Stimulated activated CD4-positive, alpha-beta T cell treated with anti-CD3 and anti-CD28 coated beads, Interleukin-1b, Interleukin-23, amount 100 ng/mL, for 24 hours (primary cell): Measurements from ENCODE around the gene EFL1.

ENCODE experiments used
- DNase-seq, 4 experiments: peaks; one replicate each; pipeline ENCODE4 v3.0.0-alpha.2; 2020; ENCODE audit warnings: low read depth in 4 of 4, low spot score in 1 of 4

The EFL1 gene

DNA sequence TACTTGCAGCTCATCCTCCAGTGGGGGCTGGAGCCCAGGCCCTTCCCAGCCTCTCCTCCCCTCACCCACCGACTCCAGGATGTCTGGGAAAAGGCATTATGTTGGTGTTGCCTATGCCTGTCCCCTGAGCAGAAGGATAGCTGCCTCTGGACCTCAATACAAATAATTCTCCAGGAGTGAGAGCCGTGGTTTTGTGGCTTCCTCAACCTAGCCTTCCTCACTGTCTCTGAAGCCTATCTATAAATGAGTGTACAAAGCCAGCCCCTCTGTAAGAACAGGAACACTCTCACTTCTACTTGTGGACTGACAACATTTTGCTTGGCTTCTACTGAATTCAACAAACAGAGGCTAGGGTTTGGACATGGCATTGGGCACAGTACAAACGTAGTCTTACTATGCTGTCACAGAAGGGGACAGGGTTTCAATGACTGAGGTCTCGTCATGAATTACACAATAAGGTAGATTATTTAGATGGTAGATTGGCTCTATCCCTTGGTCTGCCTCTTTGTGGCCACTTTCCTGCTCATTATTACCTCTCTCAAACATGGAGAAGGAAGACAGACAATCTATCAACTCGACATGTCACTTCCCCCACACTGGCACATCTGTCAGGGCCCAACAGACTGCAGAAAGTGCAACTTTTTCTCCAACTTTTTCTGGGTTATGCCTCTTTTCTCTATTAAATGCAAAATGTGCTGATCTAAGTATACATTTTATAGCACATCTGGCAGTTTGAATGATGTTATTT lies 134.0 kb downstream of the EFL1 start:
- DNase-seq = no peak

DNA sequence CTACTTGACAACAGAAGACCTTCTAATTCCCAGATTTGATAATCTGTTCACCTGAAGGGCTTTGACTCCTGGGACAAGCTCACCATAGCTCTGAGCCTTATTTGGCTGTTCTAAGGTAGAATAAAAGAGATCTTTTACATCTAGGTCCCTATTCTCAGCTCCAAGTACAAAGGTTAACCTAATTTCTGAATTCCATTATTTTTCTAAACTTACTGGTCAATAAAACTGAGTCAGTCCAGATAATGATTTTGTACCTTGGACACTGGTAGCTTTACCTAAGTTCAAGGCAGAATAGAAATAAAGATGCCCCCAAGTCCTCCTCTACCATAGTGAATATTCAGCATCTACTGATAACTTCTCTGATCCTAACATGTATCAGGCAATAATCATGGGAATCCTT lies 135.0 kb downstream of the EFL1 start:
- no peak for DNase-seq

DNA sequence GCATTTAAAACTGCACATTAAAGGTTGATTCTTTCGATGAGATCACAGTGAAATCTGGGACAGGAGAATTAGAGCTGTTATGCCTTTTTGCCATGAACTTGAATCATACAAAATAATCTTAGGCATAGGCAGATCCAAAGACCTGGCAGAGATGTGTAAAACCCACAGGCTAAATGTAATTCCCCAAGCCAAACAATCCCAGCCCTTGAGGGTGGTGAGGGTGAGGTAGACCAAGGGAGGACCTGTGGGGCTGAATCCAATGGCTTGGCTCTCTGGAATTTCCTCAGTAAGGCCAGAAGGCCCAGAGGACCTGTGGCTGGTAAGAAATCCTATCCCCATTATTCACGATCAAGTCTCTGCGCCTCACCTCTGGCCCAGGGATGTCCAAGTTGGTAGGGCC lies 136.2 kb downstream of the EFL1 start:
- DNase-seq = no peak

DNA sequence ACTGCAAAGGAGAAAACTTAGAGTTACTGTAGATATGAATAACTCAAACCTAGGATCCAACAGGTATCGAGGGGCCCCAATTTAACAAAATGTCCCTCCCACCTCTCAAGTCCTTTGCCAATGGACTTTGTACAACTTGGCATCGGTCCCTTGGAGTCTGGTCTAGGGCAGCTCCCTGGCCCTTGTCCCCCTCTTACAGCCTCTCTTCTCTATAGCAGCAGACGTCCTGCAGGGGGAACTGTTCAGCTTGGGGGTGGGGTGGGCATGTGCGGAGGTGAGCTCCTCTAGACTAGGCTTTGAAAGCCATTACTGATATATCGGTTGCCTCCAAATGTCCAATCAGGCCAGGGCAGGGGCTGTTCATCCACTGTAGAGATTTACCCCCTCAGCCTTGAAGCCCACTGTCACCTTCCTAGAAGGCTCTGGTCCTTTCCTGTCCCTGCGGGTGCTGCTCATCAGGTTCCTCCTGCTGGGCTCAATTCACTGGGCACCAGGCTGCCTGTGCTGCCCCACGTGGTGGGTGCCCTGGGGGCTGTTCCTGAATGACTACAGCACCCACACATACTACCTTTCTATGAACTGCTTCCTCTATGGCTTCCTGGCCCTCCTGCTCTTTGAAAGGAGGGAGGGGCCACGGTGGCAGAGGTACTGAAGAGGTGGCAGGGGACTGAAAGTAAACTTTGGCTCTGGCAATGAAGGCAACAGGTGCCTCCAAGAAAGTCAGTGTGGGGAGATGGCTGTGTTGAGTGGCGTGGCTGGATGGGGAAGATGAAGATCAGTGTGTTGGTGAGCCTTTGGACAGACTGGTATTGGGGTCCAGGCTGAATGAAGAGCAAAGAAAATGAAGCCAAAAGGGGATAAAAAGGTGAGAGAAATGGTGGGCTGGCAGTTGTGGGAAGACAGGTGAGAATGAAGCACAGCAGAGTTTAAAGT lies 137.9 kb downstream of the EFL1 start:
- no peak for DNase-seq

DNA sequence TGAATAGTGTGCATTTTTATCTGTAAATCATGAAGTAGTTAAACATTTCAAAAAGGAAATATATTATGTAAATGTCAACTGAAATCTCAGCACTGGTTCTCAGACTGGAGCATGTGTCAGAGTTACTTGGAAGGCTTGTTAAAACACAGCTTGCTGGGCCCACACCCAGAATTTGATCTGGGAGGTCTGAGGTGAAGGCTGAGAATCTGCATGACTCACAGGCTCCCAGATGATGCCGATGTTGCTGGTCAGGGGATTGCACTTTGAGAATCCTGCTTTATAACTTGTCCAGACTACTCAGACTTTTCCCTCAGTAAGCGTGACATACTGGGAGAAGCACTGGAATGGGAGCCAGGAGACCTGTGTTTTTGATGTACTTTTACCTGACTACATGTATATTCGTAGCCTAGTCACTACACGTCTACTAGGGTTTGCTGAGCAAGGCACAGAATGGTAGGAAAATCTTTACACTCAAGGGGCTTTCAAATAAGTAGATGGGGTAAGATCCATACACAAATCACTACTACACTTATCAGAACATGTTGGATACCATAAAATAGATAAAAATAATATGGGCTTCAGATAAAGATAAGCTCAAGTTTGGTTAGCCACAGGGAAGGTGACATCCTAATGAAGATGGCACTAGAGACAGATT lies 139.7 kb downstream of the EFL1 start:
- DNase-seq = no peak

DNA sequence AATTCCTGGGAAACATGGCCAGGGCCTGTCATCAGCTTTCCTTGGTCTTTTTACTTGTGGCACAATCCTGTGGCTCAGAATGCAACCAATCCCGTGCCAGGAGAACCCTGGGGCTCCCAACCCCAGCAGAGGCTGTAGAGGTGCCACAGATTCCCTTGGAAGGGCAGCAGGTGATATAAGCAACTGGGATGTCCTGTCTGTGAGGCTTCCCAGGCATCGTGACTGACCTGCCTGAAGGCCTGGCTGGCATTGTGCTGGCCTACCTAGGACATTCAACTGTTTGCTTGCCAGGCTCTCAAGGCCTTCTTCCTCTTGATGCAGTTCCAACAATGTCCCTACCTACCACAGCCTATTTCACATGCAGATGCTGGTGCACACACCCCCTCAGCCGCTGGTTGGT lies 144.5 kb downstream of the EFL1 start:
- no peak for DNase-seq

DNA sequence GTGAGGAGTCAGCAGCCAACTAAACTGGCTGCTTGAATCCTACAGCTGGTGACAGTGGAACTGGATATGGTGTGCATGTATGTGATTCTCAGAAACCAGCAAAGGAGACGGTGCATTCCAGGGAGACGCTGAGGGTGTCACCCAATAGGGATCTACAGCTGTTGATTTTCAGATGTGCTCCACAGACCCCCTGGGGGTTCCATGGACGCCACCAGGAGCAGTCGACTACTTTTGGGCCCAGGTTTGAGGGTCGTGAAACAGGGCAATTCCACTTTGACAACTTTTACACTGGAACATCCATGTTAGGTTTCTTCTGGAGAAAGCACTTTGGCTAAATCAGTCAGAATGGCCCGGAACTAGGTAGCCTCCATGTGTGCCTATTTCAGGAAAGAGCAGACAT lies 145.2 kb downstream of the EFL1 start:
- DNase-seq = no peak

DNA sequence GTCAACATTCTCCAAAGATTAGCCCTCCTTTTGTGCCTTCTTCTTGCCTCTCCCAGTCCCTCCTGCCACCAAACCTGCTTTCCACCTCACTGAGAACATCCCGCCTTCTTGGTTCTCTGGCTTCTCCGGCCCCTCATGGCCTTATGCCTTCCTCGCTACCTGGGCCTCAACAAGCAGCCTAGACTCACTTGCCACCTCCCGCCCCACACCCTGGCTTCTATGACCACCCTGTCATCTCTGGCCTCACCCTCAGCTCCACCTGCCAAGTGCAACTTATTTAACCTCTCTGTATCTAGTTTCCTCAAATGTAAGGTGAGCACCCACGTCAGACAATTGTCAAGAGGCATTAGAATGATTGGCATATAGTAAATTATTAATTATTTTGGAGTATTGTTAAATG lies 147.9 kb downstream of the EFL1 start:
- no peak for DNase-seq

DNA sequence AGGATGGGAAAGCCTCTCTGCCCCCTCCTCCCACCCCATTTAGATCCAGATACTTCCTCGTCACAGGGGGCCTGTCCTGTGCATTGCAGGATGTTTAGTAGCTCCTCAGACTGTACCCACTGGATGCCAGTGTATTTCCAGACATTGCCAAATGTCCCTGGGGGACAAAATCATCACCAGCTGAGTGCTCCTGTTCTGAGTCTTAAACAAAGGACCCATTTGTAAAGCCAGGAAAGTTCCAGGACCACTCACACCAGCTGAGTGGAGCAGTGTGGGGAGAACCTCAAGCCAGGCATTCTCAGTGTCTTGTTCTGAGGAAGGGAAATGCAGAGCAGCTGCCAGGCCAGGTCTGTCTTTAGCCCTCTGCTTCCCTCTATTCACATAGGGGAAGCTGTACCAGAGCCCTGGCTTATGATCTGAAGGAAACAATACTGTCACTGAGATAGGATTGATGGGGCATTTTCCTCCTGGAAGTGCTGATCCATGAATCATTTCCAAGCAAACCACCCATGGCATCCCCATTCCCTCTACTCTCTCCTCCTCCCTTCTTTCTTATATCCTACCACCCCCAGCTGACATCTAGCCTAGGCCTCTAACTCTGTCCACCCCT lies 149.3 kb downstream of the EFL1 start:
- no peak for DNase-seq

DNA sequence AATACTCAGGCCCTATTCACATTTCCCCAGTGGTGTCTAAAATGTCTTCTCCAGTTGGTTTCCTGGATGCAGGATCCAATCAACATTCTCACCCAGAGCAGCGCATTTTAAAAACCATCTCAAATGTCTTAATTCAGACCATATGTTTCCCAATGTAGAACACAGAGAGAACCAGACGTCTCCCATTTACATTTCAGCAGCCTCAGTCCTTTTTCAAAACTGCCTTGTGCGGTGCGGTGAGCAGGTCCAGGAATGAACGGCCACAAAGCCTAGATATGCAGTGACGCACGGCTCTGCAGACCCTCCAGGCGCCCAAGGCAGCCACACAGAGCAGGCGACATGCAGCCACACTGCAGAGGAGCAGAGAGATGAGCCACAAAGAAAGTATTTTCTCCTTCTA lies 150.6 kb downstream of the EFL1 start:
- DNase-seq = no peak

DNA sequence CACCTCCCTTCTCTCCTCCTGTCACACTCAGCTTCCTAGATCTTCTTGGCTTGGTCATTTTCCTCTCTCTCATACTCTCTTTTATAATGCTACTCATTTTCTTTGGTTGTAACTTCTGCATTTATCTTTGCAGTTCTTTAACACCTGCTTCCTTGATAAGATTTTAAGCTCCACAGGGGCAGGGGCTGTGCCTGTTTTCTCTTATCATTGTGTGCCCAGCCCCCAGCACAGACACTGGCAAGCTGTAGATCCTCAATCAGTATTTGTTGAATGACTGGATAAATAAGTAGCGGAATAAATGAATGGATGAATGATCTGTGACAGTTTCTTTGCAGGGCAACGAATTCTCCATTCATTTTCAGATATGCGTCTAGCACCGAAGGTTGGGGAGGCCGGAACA lies 152.4 kb downstream of the EFL1 start:
- no peak for DNase-seq

DNA sequence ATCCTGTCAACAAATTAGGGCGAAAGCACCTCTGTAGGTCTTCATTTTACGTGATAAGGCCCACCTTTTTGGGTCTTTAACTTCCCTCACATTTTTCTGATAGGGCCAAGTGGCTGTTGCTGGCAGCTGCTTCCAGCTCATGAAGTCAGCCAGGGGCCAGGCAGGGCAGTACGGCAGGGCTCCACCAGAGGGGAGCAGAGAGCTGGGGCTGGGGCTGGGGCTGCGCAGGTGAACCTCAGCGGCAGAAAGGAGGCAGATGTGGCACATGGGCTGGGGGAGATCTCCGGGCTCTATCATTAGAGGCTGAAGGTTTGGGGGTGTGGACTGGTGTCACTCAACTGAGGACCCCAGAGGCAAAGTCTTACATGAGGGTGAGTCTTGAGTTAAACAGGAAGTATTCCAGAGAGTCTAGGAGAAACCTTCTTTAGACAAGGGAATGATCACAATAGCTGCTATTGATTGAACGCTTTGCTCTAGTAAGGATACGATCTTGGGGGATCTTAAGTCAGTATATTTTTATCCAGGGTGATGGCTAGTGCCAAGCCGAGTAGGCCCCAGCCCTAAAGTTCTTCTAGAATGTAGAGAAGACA lies 153.9 kb downstream of the EFL1 start:
- peak; percentile 29 to 56 (median 49) for DNase-seq

DNA sequence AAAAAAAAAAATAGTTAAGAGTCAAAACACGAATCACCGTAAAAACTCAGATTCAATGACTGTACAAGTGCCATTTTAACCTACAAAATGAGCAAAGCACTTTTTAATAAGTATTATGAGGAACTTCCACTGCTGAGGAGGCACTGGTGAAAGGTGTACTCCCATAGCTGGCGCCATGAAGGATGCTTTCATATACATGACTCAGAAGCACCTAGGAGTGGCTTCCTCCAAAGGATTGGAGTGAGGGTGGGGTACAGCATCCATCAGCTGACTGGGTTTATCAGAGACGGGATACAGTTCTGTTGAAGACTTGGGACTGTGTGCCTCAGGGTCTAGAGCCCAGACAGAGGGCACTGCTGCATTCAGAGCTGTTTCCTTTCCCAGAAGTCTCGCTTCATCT lies 155.9 kb downstream of the EFL1 start:
- DNase-seq = no peak

DNA sequence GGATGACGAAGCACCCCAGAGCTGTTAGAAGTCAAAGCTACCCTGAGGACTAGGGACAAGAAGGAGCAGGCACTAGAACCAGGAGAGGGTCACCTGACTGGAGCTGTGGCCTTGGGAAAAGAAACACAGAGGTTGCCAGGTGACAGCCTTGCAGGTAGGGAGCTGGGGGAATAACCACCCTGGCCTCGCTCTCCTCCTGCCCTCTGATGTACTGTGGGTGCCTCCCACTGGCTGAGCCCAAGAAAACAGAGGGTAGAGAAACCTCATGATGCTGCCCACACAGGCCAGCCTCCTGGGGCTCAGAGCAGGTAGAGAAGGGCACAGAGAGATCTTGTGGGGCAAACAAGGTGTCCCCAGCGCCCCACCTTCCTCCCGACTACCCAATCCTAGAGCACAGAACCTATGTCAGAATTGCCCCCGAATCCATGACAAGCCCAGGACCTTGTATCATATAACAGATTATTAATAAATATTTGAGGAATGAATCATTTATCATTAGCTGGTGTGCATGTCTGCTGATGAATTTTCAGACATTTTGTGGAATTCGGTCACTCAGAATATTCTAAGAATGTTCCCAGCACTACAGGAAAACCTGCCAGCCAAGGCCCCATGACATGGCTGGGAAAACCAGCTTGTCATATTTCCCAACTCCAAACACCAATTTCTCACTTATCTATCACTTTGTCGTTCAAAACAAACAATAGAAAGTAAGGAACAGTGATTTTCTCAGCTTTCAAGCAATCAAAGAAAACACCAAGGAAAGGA lies 156.9 kb downstream of the EFL1 start:
- DNase-seq = no peak

DNA sequence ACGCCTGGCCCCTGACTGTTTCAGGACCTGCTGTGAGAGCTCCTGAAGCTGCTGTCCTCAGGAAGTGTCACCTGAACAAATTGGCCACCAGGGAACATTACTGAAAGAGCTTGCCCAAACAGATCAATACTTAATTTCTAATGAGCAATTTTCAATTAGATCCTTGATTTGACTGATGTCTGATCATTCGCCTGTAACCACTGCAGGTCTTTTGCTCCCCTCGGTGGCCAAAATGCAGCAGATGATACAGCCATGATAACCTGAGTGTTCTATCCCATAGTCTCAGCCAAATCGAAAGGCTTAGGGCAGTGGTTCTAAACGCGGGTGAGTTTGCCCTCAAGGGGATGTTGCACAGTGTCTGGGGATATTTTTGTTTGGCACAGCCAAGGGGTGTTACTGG lies 159.1 kb downstream of the EFL1 start:
- DNase-seq = no peak

DNA sequence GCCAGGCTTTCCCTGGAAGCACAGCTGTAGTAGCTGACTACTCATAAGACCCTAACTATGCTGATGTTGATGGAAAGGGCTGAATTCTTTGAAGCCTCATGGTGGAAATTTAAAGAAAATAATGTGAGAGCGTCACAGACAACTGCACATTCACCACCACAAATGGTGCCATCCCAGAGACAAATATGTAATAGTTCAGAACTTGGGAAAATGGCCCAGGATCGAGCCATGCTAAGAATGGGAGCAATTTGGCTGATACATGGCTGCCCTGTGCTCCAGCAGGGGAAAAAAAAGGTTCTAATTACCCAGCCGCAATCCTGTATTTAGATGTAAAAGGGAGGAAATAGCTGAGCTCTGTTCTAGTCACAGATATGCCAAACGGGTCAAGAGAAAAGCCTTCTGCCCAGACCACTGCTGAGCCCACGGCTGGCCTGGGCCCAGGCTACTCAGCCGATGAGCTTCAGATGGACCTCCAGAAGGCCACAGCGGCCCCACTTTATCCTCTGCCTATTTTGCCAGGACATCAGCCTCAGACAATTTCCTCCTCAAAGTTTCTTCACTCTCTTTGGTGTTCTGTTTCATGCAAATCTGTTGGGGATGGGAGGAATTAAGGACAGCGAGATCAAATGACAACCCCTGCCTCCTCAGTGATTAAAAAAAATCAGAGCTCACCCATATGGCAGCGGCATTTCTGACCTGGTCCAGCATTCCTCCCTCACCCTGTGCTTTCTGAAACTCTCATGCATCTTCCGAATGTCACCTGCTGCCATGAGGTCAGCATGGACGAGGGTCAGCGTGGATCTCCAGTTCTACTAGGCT lies 162.2 kb downstream of the EFL1 start:
- DNase-seq = no peak

DNA sequence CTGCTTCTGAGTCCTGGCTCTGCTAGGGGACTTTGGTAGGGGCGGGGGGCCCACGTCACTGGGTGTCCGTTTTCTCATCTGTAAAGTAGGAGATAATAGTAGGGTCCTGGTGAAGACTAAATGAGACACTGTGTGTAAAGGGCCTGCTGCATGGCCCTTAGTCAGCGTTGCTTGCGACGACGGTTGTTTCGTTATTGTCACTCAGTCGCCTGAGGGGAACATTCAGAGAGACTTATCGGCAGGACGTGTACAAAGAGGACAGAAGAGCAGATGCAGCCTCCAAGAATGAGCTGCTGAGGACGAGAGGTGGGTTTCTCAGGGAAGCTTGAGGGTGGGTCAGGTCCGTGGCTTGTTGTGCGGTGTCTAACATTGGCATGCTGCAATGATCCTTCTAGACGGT lies 163.9 kb downstream of the EFL1 start:
- DNase-seq = no peak

DNA sequence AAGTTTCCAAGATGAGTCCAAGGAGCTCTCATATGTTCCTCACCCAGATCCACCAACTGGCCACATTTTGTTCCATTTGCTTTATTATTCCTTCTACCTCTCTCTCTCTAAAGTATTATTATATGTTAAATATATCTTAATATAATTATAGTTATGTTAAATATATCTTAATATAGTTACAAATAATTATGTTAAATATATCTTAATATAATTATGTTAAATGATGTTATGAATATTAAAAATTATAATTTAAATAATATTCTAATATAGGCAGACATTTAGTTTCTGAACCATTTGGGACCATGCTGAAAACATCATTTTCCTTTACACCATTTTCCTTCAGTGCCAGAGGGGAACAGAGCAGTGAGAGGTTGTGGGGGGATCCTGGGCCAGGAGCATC lies 166.7 kb downstream of the EFL1 start:
- DNase-seq = no peak

DNA sequence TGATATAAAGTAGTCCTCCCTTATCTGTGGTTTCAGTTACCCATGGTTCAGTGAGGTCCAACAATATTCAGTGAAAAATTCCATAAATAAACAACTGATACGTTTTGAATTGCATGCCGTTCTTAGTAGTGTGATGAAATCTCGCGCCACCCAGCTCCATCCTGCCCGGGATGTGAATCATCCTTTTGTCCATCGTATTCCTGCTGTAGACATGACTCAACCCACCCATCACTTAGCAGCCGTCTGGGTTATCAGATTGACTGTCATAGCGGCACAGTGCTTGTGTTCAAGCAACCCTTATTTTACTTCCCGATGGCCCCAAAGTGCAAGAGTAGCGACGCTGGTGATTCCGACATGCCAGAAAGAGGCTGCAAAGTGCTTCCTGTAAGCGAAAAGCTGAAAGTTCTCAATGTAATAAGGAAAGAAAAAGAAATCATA lies 168.7 kb downstream of the EFL1 start:
- DNase-seq = no peak

DNA sequence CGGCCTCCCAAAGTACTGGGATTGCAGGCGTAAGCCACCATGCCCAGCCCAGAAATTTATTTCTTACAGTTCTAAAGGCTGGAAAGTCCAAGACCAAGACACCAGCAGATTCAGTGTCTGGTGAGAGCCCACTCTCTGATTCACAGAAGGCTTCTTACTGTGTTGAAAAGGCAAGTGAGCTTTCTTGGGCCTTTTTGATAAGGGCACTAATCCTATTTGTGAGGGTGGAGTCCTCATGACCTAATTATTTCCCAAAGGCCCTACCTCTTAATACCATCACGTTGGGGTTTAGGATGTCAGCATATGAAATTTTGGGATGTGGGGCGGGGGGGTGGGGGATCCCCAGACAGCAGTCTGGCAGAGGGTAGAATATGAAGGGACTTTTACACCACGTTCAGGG lies 169.2 kb downstream of the EFL1 start:
- no peak for DNase-seq
